RWPE1 (cell line): ENCODE measurements around the gene RHOBTB1.
"Not testable (repeated sequence)": the region's sequence is repeated elsewhere in the genome, so short reads cannot be mapped to it uniquely, and the experiment has no call there.

ENCODE experiments used
- CTCF ChIA-PET: fragments of 350-600 bp; sonication (Branson Sonifier 250); formaldehyde crosslinking; extraction: SDS; loops from one replicate; lab custom pipeline; 2021; lab: Yijun Ruan, JAX
- POLR2A ChIA-PET: fragments of 400-600 bp; formaldehyde crosslinking; extraction: SDS; loops from one replicate; lab custom pipeline; 2020; ENCODE audit warnings: antibody characterized with exemption; ENCODE audit not compliant: low non-redundant PET; lab: Yijun Ruan, JAX
- DNase-seq: peaks from one replicate; pipeline ENCODE4 v3.0.0; 2012; ENCODE audit warnings: low spot score
- H3K27ac ChIP-seq: fragments of 450-650 bp; 2 replicates; pipeline ENCODE4 v1.5.1; 2017
- CTCF ChIP-seq: fragments of 450-650 bp; conservative IDR thresholded peaks from 2 replicates; pipeline ENCODE4 v1.5.1; 2017; ENCODE audit warnings: low read depth, mild to moderate bottlenecking

RHOBTB1 gene

DNA sequence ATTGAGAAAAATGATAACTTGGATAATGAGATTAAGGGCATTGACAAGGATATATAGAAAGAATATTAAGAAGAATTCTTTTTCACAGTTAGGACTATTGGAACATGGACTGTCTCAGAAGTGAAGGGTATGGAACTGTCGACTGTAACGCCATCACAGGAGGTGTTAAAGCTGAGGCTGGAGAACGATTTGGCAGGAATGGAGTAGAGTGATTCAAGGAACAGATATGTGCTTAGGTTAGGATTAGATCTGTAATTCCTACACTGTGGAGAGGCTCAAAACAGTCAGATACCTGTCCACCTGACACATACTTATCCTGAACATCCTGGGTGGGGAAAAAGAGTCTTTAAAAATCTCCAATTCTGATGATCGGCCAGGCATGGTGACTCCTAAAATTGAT lies 30.9 kb downstream of the RHOBTB1 start:
- H3K27ac ChIP-seq, result no peak overlapping the region
- CTCF ChIA-PET, result no interaction called here
- TF ChIP-seq CTCF, result no peak
- POLR2A ChIA-PET, result no interaction called here
- no peak for DNase-seq

DNA sequence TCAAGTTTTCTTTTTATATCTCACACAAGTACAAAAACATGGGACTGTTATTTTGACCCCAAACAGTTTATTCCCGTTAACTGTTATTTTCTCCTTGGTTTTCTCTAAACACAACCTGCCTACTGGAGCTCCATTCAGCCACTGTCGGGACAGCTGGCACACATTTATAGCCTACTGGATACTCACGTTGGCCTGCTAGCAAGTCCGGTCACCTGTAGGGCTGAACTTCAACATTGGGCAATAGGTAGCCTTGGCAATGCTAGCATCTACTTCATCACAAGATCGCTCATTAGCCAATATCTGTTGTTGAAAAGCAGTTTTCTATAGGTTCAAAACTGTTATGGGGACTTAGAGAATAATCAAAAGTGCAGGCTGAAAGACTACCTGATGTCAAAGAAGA lies 32.3 kb downstream of the RHOBTB1 start:
- ChIA-PET POLR2A (no interaction called here), CTCF (no interaction called here)
- no peak for TF ChIP-seq CTCF
- DNase-seq, result no peak
- H3K27ac ChIP-seq, result no peak overlapping the region

DNA sequence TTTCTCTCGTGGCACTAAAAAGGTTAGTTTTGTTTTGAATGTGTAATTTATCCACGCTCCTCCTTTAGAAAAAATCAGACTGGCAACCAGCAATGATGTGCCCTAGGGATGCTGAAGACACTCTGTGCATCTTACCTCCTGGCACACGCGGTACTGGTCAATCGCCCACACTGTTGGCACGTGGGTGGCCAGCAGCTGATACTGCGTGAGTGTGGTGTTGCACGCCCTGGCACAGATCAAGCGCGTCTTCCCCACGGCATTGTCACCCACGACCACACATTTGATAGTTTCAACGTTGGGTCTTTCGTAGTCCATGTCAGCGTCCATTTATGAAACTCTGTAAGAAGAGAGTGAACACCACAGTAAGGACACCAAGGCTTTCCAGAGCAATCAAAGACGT lies 32.8 kb downstream of the RHOBTB1 start:
- H3K27ac ChIP-seq, result no peak overlapping the region
- TF ChIP-seq CTCF, result no peak
- CTCF ChIA-PET, result no interaction called here
- POLR2A ChIA-PET, result no interaction called here
- DNase-seq, result no peak

DNA sequence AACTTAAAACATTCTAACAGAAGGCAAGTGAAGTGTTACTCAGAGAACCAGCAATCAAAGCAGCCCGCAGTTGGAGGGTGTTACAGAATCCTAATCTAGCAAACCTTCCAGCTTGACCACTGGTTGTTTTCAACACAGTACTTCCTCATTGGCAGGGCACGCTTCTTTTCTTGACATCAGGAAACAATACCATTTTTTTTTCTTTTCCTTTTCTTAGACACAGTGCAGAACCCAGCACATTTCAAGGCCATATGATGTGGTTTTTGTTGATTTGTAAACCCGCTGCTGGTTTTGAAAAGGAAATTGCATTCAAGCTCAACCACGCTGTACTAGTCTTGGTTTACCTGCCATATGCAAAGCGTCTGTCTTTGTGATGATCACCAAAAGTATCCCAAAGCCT lies 33.4 kb downstream of the RHOBTB1 start:
- DNase-seq, result no peak
- ChIA-PET POLR2A (no interaction called here), CTCF (no interaction called here)
- H3K27ac ChIP-seq, result no peak overlapping the region
- TF ChIP-seq CTCF, result no peak

DNA sequence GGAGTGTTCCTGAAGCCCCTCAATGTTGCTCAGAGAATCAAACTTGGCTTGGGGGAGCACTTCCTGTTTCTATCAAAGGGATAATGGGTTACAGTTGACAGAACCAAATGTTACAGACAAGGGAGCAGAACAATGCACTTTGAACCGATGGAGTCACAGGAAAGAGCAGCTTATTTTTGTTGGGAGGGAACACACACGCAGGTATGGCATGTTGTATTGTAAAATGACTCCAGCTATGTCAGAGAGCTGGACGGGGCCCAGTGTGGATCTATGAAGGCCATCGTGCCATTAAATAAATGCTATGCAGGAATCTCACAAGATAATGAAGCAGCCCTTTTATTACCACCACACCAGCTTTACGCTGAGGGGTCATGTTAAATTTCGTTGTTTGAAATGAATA lies 35.1 kb downstream of the RHOBTB1 start:
- CTCF ChIA-PET, result no interaction called here
- DNase-seq, result no peak
- H3K27ac ChIP-seq, result no peak overlapping the region
- no peak for TF ChIP-seq CTCF
- POLR2A ChIA-PET, result interaction anchor here (0.6 kb wide), 1 partner anchor 53 kb away, joined by 3 read pairs; no protein-coding TSS in a partner anchor

DNA sequence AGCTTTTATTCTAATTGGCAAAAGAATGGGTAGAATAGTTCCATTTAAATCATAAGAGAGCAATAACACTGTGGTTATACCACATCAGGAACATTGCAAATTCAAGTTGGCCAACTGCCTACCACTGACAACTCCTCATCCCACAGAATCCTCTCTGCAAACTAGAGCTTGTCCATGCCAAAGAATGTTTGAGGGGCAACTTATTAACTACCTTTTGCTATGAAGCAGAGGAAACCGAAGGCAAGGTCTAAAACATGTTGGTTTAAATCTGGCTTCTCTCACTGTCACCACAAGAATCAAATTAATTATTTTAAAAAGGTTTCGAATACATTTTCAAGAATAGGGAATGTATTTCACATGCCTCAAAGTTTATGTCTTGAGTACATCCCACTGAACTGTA lies 36.0 kb downstream of the RHOBTB1 start:
- H3K27ac ChIP-seq, result no peak overlapping the region
- no peak for TF ChIP-seq CTCF
- CTCF ChIA-PET, result no interaction called here
- POLR2A ChIA-PET, result no interaction called here
- no peak for DNase-seq

GRCh38 chr10:60907236-60907635 lies 36.7 kb downstream of the RHOBTB1 start:
- ChIA-PET CTCF (no interaction called here), POLR2A (no interaction called here)
- no peak for TF ChIP-seq CTCF
- DNase-seq, result no peak
- H3K27ac ChIP-seq, result no peak overlapping the region

DNA sequence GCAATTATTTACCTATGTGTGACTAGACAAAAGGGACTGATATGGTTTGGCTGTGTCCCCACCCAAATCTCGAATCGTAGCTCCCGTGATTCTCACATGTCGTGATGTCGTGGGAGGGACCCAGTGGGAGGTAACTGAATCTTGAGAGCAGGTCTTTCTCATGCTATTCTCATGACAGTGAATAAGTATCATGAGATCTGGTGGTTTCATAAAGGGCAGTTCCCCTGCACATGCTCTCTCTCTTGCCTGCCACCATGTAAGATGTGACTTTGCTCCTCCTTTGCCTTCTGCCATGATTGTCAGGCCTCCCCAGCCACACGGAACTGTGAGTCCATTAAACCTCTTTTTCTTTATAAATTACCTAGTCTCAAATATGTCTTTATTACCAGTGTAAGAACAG lies 37.2 kb downstream of the RHOBTB1 start:
- DNase-seq, H3K27ac ChIP-seq, POLR2A ChIA-PET, CTCF ChIA-PET: not testable (repeated sequence)
